Neural cell (in vitro differentiated cells): Measurements from ENCODE around the gene MYO5A.

Experiments used
- CTCF ChIP-seq: fragments of 450-650 bp; IDR thresholded peaks from 2 replicates; pipeline ENCODE4 v1.5.1; 2014; ENCODE audit warnings: antibody characterized with exemption, mild to moderate bottlenecking, moderate library complexity; ENCODE audit not compliant: poor library complexity, severe bottlenecking
- EP300 ChIP-seq: fragments of 450-650 bp; conservative IDR thresholded peaks from 2 replicates; pipeline ENCODE4 v1.6.1; 2014; ENCODE audit warnings: antibody characterized with exemption, mild to moderate bottlenecking, moderate library complexity; ENCODE audit not compliant: poor library complexity, severe bottlenecking
- EZH2 ChIP-seq: fragments of 200-600, 300-800 bp; shearing (Covaris generic), sonication (generic); IDR thresholded peaks from 2 replicates; pipeline ENCODE4 v1.6.1; 2014; ENCODE audit warnings: antibody characterized with exemption, low read length, borderline replicate concordance, mild to moderate bottlenecking; ENCODE audit not compliant: insufficient read depth, poor library complexity, severe bottlenecking
- POLR2AphosphoS5 ChIP-seq: IDR thresholded peaks from 2 replicates; pipeline ENCODE4 v1.6.1; 2012
- RAD21 ChIP-seq: fragments of 450-650 bp; conservative IDR thresholded peaks from 2 replicates; pipeline ENCODE4 v1.6.1; 2014; ENCODE audit warnings: antibody characterized with exemption, mild to moderate bottlenecking, moderate library complexity
- SMC3 ChIP-seq: fragments of 450-650 bp; conservative IDR thresholded peaks from 2 replicates; pipeline ENCODE4 v1.6.1; 2014; ENCODE audit warnings: antibody characterized with exemption, mild to moderate bottlenecking, moderate library complexity; ENCODE audit not compliant: poor library complexity
- TAF1 ChIP-seq: IDR thresholded peaks from 2 replicates; pipeline ENCODE4 v1.6.1; 2012; ENCODE audit warnings: low read depth

GRCh38 chr15:52338891-52339290 is 189.8 kb downstream of the MYO5A start:
- TF ChIP-seq CTCF = no peak
- TF ChIP-seq EZH2 = no peak
- no peak for TF ChIP-seq POLR2AphosphoS5
- TF ChIP-seq SMC3 = no peak
- TF ChIP-seq TAF1 = no peak
- no peak for TF ChIP-seq EP300
- TF ChIP-seq RAD21 = no peak
